Mesenchymal stem cell (in vitro differentiated cells and primary cell): Measurements from ENCODE around the gene UGT1A6.
"Not testable (repeated sequence)": the region's sequence is repeated elsewhere in the genome, so short reads cannot be mapped to it uniquely, and the experiment has no call there.

ENCODE experiments used
- DNase-seq: peaks from one replicate; pipeline ENCODE4 v3.0.0-alpha.2; 2013
- H2AFZ ChIP-seq: one replicate; pipeline ENCODE4 v1.6.1; 2013; ENCODE audit warnings: low read depth, mild to moderate bottlenecking, control low read depth, inconsistent platforms, low read length, moderate library complexity
- H2AK5ac ChIP-seq: 2 replicates; pipeline ENCODE4 v1.6.1; 2013; ENCODE audit warnings: low read length, moderate library complexity, mild to moderate bottlenecking, inconsistent platforms; ENCODE audit not compliant: severe bottlenecking
- H2BK120ac ChIP-seq: one replicate; pipeline ENCODE4 v1.6.1; 2013; ENCODE audit warnings: low read depth, mild to moderate bottlenecking, inconsistent platforms, low read length, moderate library complexity
- H2BK12ac ChIP-seq, 2 experiments: one replicate each; pipeline ENCODE4 v1.6.1; 2013; ENCODE audit warnings: inconsistent platforms in 2 of 2, low read length in 2 of 2, mild to moderate bottlenecking in 2 of 2, moderate library complexity in 2 of 2, control low read depth in 1 of 2
- H2BK15ac ChIP-seq: one replicate; pipeline ENCODE4 v1.6.1; 2013; ENCODE audit warnings: mild to moderate bottlenecking, low read depth, inconsistent platforms; ENCODE audit not compliant: poor library complexity, severe bottlenecking
- H2BK5ac ChIP-seq: 2 replicates; pipeline ENCODE4 v1.6.1; 2013; ENCODE audit warnings: low read depth, mild to moderate bottlenecking, low read length, control low read depth, inconsistent platforms; ENCODE audit not compliant: poor library complexity, severe bottlenecking
- H3K14ac ChIP-seq, 2 experiments: one replicate each; pipeline ENCODE4 v1.6.1; 2013; ENCODE audit warnings: inconsistent platforms in 2 of 2, low read length in 2 of 2, control low read depth in 1 of 2, mild to moderate bottlenecking in 1 of 2, moderate library complexity in 1 of 2
- H3K18ac ChIP-seq, 2 experiments: one replicate each; pipeline ENCODE4 v1.6.1; 2013; ENCODE audit warnings: inconsistent platforms in 2 of 2, low read length in 2 of 2, control low read depth in 1 of 2, low read depth in 1 of 2, mild to moderate bottlenecking in 1 of 2
- H3K23ac ChIP-seq, 2 experiments: one replicate each; pipeline ENCODE4 v1.6.1; 2013; ENCODE audit warnings: inconsistent platforms in 2 of 2, low read length in 2 of 2, mild to moderate bottlenecking in 2 of 2, moderate library complexity in 2 of 2, control low read depth in 1 of 2
- H3K27ac ChIP-seq: 2 replicates; pipeline ENCODE4 v1.5.1; 2013; ENCODE audit warnings: mild to moderate bottlenecking, moderate library complexity, low read length, control low read depth, inconsistent platforms; ENCODE audit not compliant: poor library complexity, severe bottlenecking
- H3K27me3 ChIP-seq, 2 experiments: 2 replicates each; pipeline versions ENCODE4 v1.6.1 to v1.7.0; 2013; ENCODE audit warnings: low read length in 2 of 2, mild to moderate bottlenecking in 2 of 2, moderate library complexity in 2 of 2, control low read depth in 1 of 2, inconsistent platforms in 1 of 2; ENCODE audit not compliant: control insufficient read depth in 1 of 2, insufficient read depth in 1 of 2
- H3K36me3 ChIP-seq, 2 experiments: 2 replicates each; pipeline versions ENCODE4 v1.6.1 to v1.7.0; 2013; ENCODE audit warnings: low read length in 2 of 2, control low read depth in 1 of 2, inconsistent platforms in 1 of 2, low read depth in 1 of 2, mild to moderate bottlenecking in 1 of 2; ENCODE audit not compliant: insufficient read depth in 2 of 2, control insufficient read depth in 1 of 2
- H3K4ac ChIP-seq, 2 experiments: one replicate each; pipeline ENCODE4 v1.6.1; 2013; ENCODE audit warnings: inconsistent platforms in 2 of 2, low read length in 2 of 2, mild to moderate bottlenecking in 2 of 2, moderate library complexity in 2 of 2, control low read depth in 1 of 2, low read depth in 1 of 2
- H3K4me1 ChIP-seq: 2 replicates; pipeline ENCODE4 v1.6.1; 2013; ENCODE audit warnings: low read depth, low read length, control low read depth; ENCODE audit not compliant: control insufficient read depth, insufficient read depth
- H3K4me2 ChIP-seq: 2 replicates; pipeline ENCODE4 v1.6.1; 2013; ENCODE audit warnings: low read length, mild to moderate bottlenecking, inconsistent platforms; ENCODE audit not compliant: poor library complexity, severe bottlenecking
- H3K4me3 ChIP-seq, 2 experiments: 2 replicates each; pipeline versions ENCODE4 v1.5.1 to v1.7.0; 2013; ENCODE audit warnings: low read length in 2 of 2, mild to moderate bottlenecking in 2 of 2, control low read depth in 1 of 2, low read depth in 1 of 2; ENCODE audit not compliant: insufficient read depth in 1 of 2
- H3K79me1 ChIP-seq: replicated peaks from 2 replicates; pipeline ENCODE4 v1.6.1; 2013; ENCODE audit warnings: mild to moderate bottlenecking, control low read depth, low read length, inconsistent platforms; ENCODE audit not compliant: poor library complexity, severe bottlenecking
- H3K9ac ChIP-seq: 2 replicates; pipeline ENCODE4 v1.7.0; 2013; ENCODE audit warnings: mild to moderate bottlenecking, low read length, moderate library complexity
- H3K9me3 ChIP-seq: 2 replicates; pipeline ENCODE4 v1.7.0; 2013; ENCODE audit warnings: mild to moderate bottlenecking, low read length; ENCODE audit not compliant: control insufficient read depth
- H4K8ac ChIP-seq: one replicate; pipeline ENCODE4 v1.6.1; 2013; ENCODE audit warnings: inconsistent platforms, mild to moderate bottlenecking, low read length, moderate library complexity
- H4K91ac ChIP-seq: one replicate; pipeline ENCODE4 v1.6.1; 2013; ENCODE audit warnings: mild to moderate bottlenecking, low read length, inconsistent platforms
- WGBS: methylation state at CpG from one replicate; pipeline ENCODE4 v1.1.7; 2013; ENCODE audit warnings: mixed read lengths; 5-methylcytosine and 5-hydroxymethylcytosine counted together

The UGT1A6 gene

DNA sequence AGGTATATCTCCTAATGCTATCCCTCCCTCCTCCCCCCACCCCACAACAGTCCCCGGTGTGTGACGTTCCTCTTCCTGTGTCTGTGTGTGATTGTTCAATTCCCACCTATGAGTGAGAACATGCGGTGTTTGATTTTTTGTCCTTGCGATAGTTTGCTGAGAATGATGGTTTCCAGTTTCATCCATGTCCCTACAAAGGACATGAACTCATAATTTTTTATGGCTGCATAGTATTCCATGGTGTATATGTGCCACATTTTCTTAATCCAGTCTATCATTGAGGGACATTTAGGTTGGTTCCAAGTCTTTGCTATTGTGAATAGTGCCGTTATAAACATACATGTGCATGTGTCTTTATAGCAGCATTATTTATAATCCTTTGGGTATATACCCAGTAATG is 8.2 kb downstream of the UGT1A6 start:
- not testable (repeated sequence) for H3K27me3 ChIP-seq, H3K4me3 ChIP-seq, H3K4me2 ChIP-seq, DNase-seq, H3K9me3 ChIP-seq, H3K4me1 ChIP-seq, H2BK5ac ChIP-seq, H4K91ac ChIP-seq, H2BK15ac ChIP-seq, H2AFZ ChIP-seq, H2AK5ac ChIP-seq, H3K27ac ChIP-seq, H3K4ac ChIP-seq, H3K79me1 ChIP-seq, H3K23ac ChIP-seq, H2BK120ac ChIP-seq, H2BK12ac ChIP-seq, H3K14ac ChIP-seq, H3K36me3 ChIP-seq, H3K9ac ChIP-seq, H4K8ac ChIP-seq, H3K18ac ChIP-seq
- WGBS = no CpG with 5 or more reads among the region's 5 CpGs

DNA sequence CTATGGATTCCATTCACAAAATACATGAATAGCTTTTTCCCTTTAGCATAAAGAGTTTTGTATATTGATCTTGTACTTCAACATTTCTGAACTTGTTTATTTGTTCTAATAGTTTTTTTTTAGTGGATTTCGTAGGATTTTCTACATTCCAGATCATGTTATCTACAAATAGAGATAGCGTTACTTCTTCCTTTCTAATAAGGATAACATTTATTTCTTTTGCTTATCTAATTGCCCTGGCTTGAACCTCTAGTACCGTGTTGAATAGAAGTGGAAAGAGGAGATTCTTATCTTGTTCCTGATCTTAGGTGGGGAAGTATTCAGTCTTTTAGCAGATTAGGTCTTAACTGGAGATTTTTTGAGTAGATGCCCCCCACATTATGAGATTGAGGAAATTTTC is 9.5 kb downstream of the UGT1A6 start:
- no peak overlapping the region for H2BK5ac ChIP-seq
- no peak overlapping the region for H2BK12ac ChIP-seq
- no peak overlapping the region for H3K4ac ChIP-seq
- no peak overlapping the region for H3K23ac ChIP-seq
- peaks cover 0 to 5% of the 10 kb centered on the region in 2 experiments for H3K27me3 ChIP-seq
- H3K4me2 ChIP-seq = no peak overlapping the region
- H3K4me3 ChIP-seq = no peak overlapping the region
- no peak overlapping the region for H4K8ac ChIP-seq
- H3K27ac ChIP-seq = no peak overlapping the region
- H3K4me1 ChIP-seq = peaks cover 7% of the 10 kb centered on the region
- H3K18ac ChIP-seq = no peak overlapping the region
- no peaks in the 10 kb centered on the region for H3K9me3 ChIP-seq
- no peak overlapping the region for H2BK15ac ChIP-seq
- no peak overlapping the region for H3K9ac ChIP-seq
- no peak overlapping the region for H2AFZ ChIP-seq
- no peak overlapping the region for H2AK5ac ChIP-seq
- DNase-seq = no peak
- H2BK120ac ChIP-seq = no peak overlapping the region
- 29% methylated on average over 1 of the region's 3 CpGs for WGBS
- H3K14ac ChIP-seq = no peak overlapping the region
- no peaks in the 10 kb centered on the region for H3K36me3 ChIP-seq
- no peaks in the 10 kb centered on the region for H3K79me1 ChIP-seq
- H4K91ac ChIP-seq = no peak overlapping the region

DNA sequence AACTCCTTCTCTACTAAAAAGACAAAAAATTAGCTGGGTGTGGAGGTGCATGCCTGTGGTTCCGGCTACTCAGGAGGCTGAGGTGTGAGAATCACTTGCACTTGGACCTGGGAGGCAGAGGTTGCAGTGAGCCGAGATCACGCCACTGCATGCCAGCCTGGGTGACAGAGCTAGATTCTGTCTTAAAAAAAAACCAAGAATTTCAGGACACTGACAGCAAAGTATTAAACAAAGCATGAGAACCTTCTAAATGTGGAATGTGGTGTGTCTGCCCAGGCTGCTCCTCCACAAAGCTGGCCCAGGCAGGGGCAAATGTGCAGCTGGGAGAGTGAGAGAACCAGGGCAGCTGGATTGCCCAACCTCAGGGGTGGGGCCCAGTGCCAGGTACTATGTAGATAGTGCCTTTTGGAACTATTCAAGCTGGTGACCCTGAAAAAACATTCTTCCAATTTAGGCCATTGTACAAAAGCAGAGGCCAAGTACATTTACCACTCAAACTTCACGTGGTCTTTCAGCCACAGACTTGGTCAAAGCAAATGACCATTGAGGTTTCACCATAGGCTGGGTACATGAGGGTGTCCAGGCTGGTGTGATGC is 13.3 kb downstream of the UGT1A6 start:
- no peak overlapping the region for H2AFZ ChIP-seq
- no peak overlapping the region for H4K8ac ChIP-seq
- 67% methylated on average over 4 of the region's 4 CpGs for WGBS
- no peak overlapping the region for H3K18ac ChIP-seq
- no peak overlapping the region for H3K4me3 ChIP-seq
- H3K27me3 ChIP-seq = peaks cover 0 to 5% of the 10 kb centered on the region in 2 experiments
- H3K9me3 ChIP-seq = no peaks in the 10 kb centered on the region
- H3K36me3 ChIP-seq = no peaks in the 10 kb centered on the region
- no peak for DNase-seq
- no peak overlapping the region for H3K4ac ChIP-seq
- H2BK5ac ChIP-seq = no peak overlapping the region
- H3K79me1 ChIP-seq = no peaks in the 10 kb centered on the region
- peaks cover 6% of the 10 kb centered on the region for H3K4me1 ChIP-seq
- H3K9ac ChIP-seq = no peak overlapping the region
- H3K4me2 ChIP-seq = no peak overlapping the region
- no peak overlapping the region for H3K14ac ChIP-seq
- H3K23ac ChIP-seq = no peak overlapping the region
- H2AK5ac ChIP-seq = peak overlapping the region; percentile 9
- no peak overlapping the region for H3K27ac ChIP-seq
- H2BK15ac ChIP-seq = no peak overlapping the region
- H2BK120ac ChIP-seq = no peak overlapping the region
- no peak overlapping the region for H2BK12ac ChIP-seq
- no peak overlapping the region for H4K91ac ChIP-seq

DNA sequence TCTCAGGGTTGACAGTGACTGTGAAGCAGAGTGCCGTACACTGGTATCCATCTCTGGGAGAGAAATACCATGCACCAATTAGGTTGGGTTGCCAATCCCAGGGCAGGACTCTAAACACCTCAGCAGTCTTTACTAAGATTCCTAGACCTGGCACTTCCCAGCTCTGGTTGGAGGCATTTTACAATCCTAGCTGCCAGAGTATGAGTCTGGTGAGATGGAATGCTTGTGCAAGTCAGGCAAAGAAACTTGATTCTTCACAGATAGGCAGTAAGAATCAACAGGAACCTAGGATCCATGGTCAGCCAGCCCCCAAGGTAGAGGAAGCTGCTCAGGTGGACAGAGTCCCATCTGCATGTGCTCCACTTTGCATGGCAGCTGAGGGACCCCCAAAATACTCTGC is 14.0 kb downstream of the UGT1A6 start:
- WGBS = 80% methylated on average over 1 of the region's 1 CpG
- Histone ChIP-seq H4K8ac (no peak overlapping the region), H3K4ac (no peak overlapping the region), H2BK5ac (no peak overlapping the region), H3K23ac (no peak overlapping the region), H3K9ac (no peak overlapping the region), H3K18ac (no peak overlapping the region), H3K14ac (no peak overlapping the region), H2AFZ (no peak overlapping the region), H3K79me1 (no peaks in the 10 kb centered on the region), H3K36me3 (no peaks in the 10 kb centered on the region), H3K4me2 (no peak overlapping the region), H4K91ac (no peak overlapping the region), H2AK5ac (no peak overlapping the region), H3K27me3 (peaks cover 0 to 5% of the 10 kb centered on the region in 2 experiments), H3K4me1 (peaks cover 11% of the 10 kb centered on the region), H2BK15ac (no peak overlapping the region), H3K4me3 (no peak overlapping the region), H2BK120ac (no peak overlapping the region), H3K27ac (peak overlapping the region; percentile 36), H2BK12ac (no peak overlapping the region), H3K9me3 (no peaks in the 10 kb centered on the region)
- DNase-seq = peak; percentile 4
